ENCODE measurements around the gene BLM.

- TF ChIP-seq, protein P1, sequence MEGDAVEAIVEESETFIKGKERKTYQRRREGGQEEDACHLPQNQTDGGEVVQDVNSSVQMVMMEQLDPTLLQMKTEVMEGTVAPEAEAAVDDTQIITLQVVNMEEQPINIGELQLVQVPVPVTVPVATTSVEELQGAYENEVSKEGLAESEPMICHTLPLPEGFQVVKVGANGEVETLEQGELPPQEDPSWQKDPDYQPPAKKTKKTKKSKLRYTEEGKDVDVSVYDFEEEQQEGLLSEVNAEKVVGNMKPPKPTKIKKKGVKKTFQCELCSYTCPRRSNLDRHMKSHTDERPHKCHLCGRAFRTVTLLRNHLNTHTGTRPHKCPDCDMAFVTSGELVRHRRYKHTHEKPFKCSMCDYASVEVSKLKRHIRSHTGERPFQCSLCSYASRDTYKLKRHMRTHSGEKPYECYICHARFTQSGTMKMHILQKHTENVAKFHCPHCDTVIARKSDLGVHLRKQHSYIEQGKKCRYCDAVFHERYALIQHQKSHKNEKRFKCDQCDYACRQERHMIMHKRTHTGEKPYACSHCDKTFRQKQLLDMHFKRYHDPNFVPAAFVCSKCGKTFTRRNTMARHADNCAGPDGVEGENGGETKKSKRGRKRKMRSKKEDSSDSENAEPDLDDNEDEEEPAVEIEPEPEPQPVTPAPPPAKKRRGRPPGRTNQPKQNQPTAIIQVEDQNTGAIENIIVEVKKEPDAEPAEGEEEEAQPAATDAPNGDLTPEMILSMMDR (IDR thresholded peaks at IDR 0.05; ENCODE audit: low read depth, low read length): no peak
- TF ChIP-seq POLR2A (IDR thresholded peaks at IDR 0.05; ENCODE audit: extremely low read depth, insufficient read length) (no peak), MYC (IDR thresholded peaks at IDR 0.05; ENCODE audit: low read depth, low read length) (no peak)
- TF ChIP-seq, protein P2, sequence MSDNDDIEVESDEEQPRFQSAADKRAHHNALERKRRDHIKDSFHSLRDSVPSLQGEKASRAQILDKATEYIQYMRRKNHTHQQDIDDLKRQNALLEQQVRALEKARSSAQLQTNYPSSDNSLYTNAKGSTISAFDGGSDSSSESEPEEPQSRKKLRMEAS (IDR thresholded peaks at IDR 0.05; ENCODE audit: low read depth, low read length): no peak
These were observed 93.2 kb downstream of the BLM start for GRCh38 chr15:90810354-90810753.

All from NB4 (cell line).